Liver (tissue), 9 donors: ENCODE data around the gene MAPK9. TPM values are rescaled to one million over a fixed set of nuclear protein-coding genes. Genes with fewer than 3 reads are reported as not detected.

Source experiments
- DNase-seq: peaks from one replicate; pipeline ENCODE4 v3.0.0-alpha.2; 2017; ENCODE audit warnings: low spot score
- H3K27ac ChIP-seq, 2 donors: one replicate each; pipeline ENCODE4 v1.7.0; 2013; ENCODE audit warnings: inconsistent platforms in 2 of 2, low read length in 2 of 2, control low read depth in 1 of 2, low read depth in 1 of 2, mild to moderate bottlenecking in 1 of 2
- H3K27me3 ChIP-seq, 4 donors: one replicate each; pipeline versions ENCODE4 v1.6.1 to v1.7.0; 2013; ENCODE audit warnings: low read length in 3 of 4, inconsistent platforms in 1 of 4, mild to moderate bottlenecking in 1 of 4, moderate library complexity in 1 of 4; ENCODE audit not compliant: control insufficient read depth in 4 of 4, insufficient read depth in 4 of 4
- H3K36me3 ChIP-seq, 4 donors: one replicate each; pipeline versions ENCODE4 v1.6.1 to v1.7.0; 2013; ENCODE audit warnings: low read length in 3 of 4, mild to moderate bottlenecking in 3 of 4, low read depth in 1 of 4, moderate library complexity in 1 of 4; ENCODE audit not compliant: control insufficient read depth in 4 of 4, insufficient read depth in 3 of 4
- H3K4me1 ChIP-seq, 4 donors: one replicate each; pipeline versions ENCODE4 v1.6.1 to v1.7.0; 2013; ENCODE audit warnings: low read length in 3 of 4, mild to moderate bottlenecking in 3 of 4, moderate library complexity in 1 of 4; ENCODE audit not compliant: control insufficient read depth in 4 of 4, insufficient read depth in 4 of 4
- H3K4me3 ChIP-seq, 3 donors: one replicate each; pipeline versions ENCODE4 v1.6.1 to v1.7.0; 2013; ENCODE audit warnings: low read length in 3 of 3, control low read depth in 1 of 3, low read depth in 1 of 3, mild to moderate bottlenecking in 1 of 3
- H3K9ac ChIP-seq, 2 donors: one replicate each; pipeline ENCODE4 v1.7.0; 2013; ENCODE audit warnings: low read length in 2 of 2, mild to moderate bottlenecking in 2 of 2, moderate library complexity in 2 of 2, control low read depth in 1 of 2, low read depth in 1 of 2
- H3K9me3 ChIP-seq, 4 donors: one replicate each; pipeline versions ENCODE4 v1.6.1 to v1.7.0; 2013; ENCODE audit warnings: low read length in 3 of 4; ENCODE audit not compliant: control insufficient read depth in 4 of 4
- ATF3 ChIP-seq: IDR thresholded peaks from 2 replicates; pipeline ENCODE4 v1.6.1; 2016; ENCODE audit warnings: antibody characterized with exemption
- EGR1 ChIP-seq, 2 donors: IDR thresholded peaks; 2 replicates each; pipeline ENCODE4 v1.6.1; 2016 to 2018; ENCODE audit warnings: antibody characterized with exemption in 2 of 2, low read depth in 2 of 2
- FOXA1 ChIP-seq: IDR thresholded peaks from 2 replicates; pipeline ENCODE4 v1.6.1; 2016; ENCODE audit warnings: antibody characterized with exemption
- FOXA2 ChIP-seq: IDR thresholded peaks from 2 replicates; pipeline ENCODE4 v1.6.1; 2016; ENCODE audit warnings: antibody characterized with exemption
- GABPA ChIP-seq, 2 donors: IDR thresholded peaks in 1 of 2; conservative IDR thresholded peaks in 1 of 2; 2 replicates each; pipeline ENCODE4 v1.6.1; 2016; ENCODE audit warnings: antibody characterized with exemption in 2 of 2, mild to moderate bottlenecking in 1 of 2, moderate library complexity in 1 of 2
- HNF4A ChIP-seq, 2 donors: conservative IDR thresholded peaks; 2 replicates each; pipeline ENCODE4 v1.6.1; 2016; ENCODE audit warnings: antibody characterized with exemption in 2 of 2, mild to moderate bottlenecking in 2 of 2
- HNF4G ChIP-seq: IDR thresholded peaks from 2 replicates; pipeline ENCODE4 v1.6.1; 2016; ENCODE audit warnings: antibody characterized with exemption
- JUND ChIP-seq, 2 donors: IDR thresholded peaks; 2 replicates each; pipeline ENCODE4 v1.6.1; 2016; ENCODE audit warnings: antibody characterized with exemption in 2 of 2
- MAX ChIP-seq: IDR thresholded peaks from 2 replicates; pipeline ENCODE4 v1.6.1; 2016; ENCODE audit warnings: antibody characterized with exemption
- NR2F2 ChIP-seq: IDR thresholded peaks from 2 replicates; pipeline ENCODE4 v1.6.1; 2016; ENCODE audit warnings: antibody characterized with exemption
- RAD21 ChIP-seq, 2 donors: IDR thresholded peaks; 2 replicates each; pipeline ENCODE4 v1.6.1; 2016; ENCODE audit warnings: antibody characterized with exemption in 2 of 2, mild to moderate bottlenecking in 2 of 2
- REST ChIP-seq: IDR thresholded peaks from 2 replicates; pipeline ENCODE4 v1.6.1; 2016; ENCODE audit warnings: antibody characterized with exemption, mild to moderate bottlenecking
- RXRA ChIP-seq, 2 donors: IDR thresholded peaks; 2 replicates each; pipeline ENCODE4 v1.6.1; 2017 to 2018; ENCODE audit warnings: antibody characterized with exemption in 2 of 2, mild to moderate bottlenecking in 1 of 2
- SP1 ChIP-seq: IDR thresholded peaks from 2 replicates; pipeline ENCODE4 v1.6.1; 2018; ENCODE audit warnings: antibody characterized with exemption, mild to moderate bottlenecking
- TAF1 ChIP-seq: conservative IDR thresholded peaks from 2 replicates; pipeline ENCODE4 v1.6.1; 2016; ENCODE audit warnings: antibody characterized with exemption, mild to moderate bottlenecking
- YY1 ChIP-seq: IDR thresholded peaks from 2 replicates; pipeline ENCODE4 v1.6.1; 2016; ENCODE audit warnings: antibody characterized with exemption, mild to moderate bottlenecking
- ZBTB33 ChIP-seq: IDR thresholded peaks from 2 replicates; pipeline ENCODE4 v1.6.1; 2016; ENCODE audit warnings: antibody characterized with exemption
- WGBS: extraction: QIAGEN DNeasy Blood & Tissue Kit; methylation state at CpG from one replicate; pipeline ENCODE4 v1.1.7; 2013; 5-methylcytosine and 5-hydroxymethylcytosine counted together
- polyA plus RNA-seq, 2 donors: library from polyadenylated mRNA; stranded (reverse) in 1 of 2; unstranded in 1 of 2; fragments of 200-250 nt in 1 of 2; fragments of >200 nt in 1 of 2; fragmentation: Nextera tagmentation in 1 of 2; extraction: Ambion mirVana in 1 of 2; gene quantifications; one replicate each; pipeline versions ENCODE4 v1.2.1 to v1.2.3, GENCODE V29; 2013 to 2015
- total RNA-seq, 2 donors: library from RNA; depleted of rRNA; stranded (reverse); fragments of >200 nt; gene quantifications; one replicate each; pipeline ENCODE4 v1.2.3, GENCODE V29; 2014
- donor health status: healthy.
- donor health status: healthy.
- donor health status: healthy.
- donor health status: healthy.
- donor health status: healthy.

Gene MAPK9
- total and polyA plus RNA-seq, 4 donors: 3.8 to 22.7 (median 12.8) TPM

GRCh38 chr5:180193749-180194375 is 98.0 kb downstream of the MAPK9 start:
- H3K4me3 ChIP-seq: no peak overlapping the region
- H3K4me1 ChIP-seq: no peaks in the 10 kb centered on the region
- no peaks in the 10 kb centered on the region for H3K36me3 ChIP-seq
- peaks cover 3 to 5% (median 4%) of the 10 kb centered on the region in 4 donors for H3K9me3 ChIP-seq
- no peak for DNase-seq
- H3K27ac ChIP-seq: no peak overlapping the region
- no peak overlapping the region for H3K9ac ChIP-seq
- WGBS: 94% methylated on average over 24 of the region's 24 CpGs
- H3K27me3 ChIP-seq: peaks cover 0 to 3% (median 0%) of the 10 kb centered on the region in 4 donors
- TF ChIP-seq HNF4G: no peak
- no peak for TF ChIP-seq HNF4A (conservative IDR thresholded peaks at IDR 0.05)
- no peak for TF ChIP-seq MAX
- no peak for TF ChIP-seq NR2F2

- WGBS: 78% methylated on average over 6 of the region's 6 CpGs
Measured at GRCh38 chr5:180191716-180192115, 100.2 kb downstream of the MAPK9 start.

GRCh38 chr5:180187767-180188166 is 104.1 kb downstream of the MAPK9 start:
- 75% methylated on average over 2 of the region's 2 CpGs for WGBS
- no peak overlapping the region for H3K9ac ChIP-seq
- TF ChIP-seq SP1: no peak
- TF ChIP-seq HNF4A (conservative IDR thresholded peaks at IDR 0.05): no peak
- no peak for TF ChIP-seq HNF4G
- no peak for TF ChIP-seq NR2F2
- TF ChIP-seq GABPA (IDR thresholded peaks at IDR 0.05 in 1 of 2, conservative IDR thresholded peaks at IDR 0.05 in 1 of 2): no peak
- no peak for TF ChIP-seq RXRA (IDR thresholded peaks at IDR 0.05)
- no peak for TF ChIP-seq FOXA2
- no peak for TF ChIP-seq REST
- no peak for TF ChIP-seq EGR1 (IDR thresholded peaks at IDR 0.05; ENCODE audit: low read depth in 2 of 2)
- TF ChIP-seq FOXA1: no peak
- TF ChIP-seq RAD21 (IDR thresholded peaks at IDR 0.05): no peak
- TF ChIP-seq JUND (IDR thresholded peaks at IDR 0.05): no peak
- no peak for TF ChIP-seq TAF1

More at GRCh38 chr5:180191716-180192115, 100.2 kb downstream of the MAPK9 start:
- no peaks in the 10 kb centered on the region for H3K4me1 ChIP-seq
- no peak overlapping the region for H3K27ac ChIP-seq
- no peak overlapping the region for H3K9ac ChIP-seq
- H3K9me3 ChIP-seq: peaks cover 3 to 8% (median 5%) of the 10 kb centered on the region in 4 donors
- H3K4me3 ChIP-seq: no peak overlapping the region
- DNase-seq: no peak
- H3K27me3 ChIP-seq: no peaks in the 10 kb centered on the region
- TF ChIP-seq TAF1 (no peak), RAD21 (IDR thresholded peaks at IDR 0.05) (no peak), MAX (no peak), ATF3 (no peak), NR2F2 (no peak), ZBTB33 (no peak), RXRA (IDR thresholded peaks at IDR 0.05) (no peak), SP1 (no peak), HNF4A (conservative IDR thresholded peaks at IDR 0.05) (no peak), JUND (IDR thresholded peaks at IDR 0.05) (no peak), FOXA1 (no peak), HNF4G (no peak), YY1 (no peak), FOXA2 (no peak)
- no peaks in the 10 kb centered on the region for H3K36me3 ChIP-seq

More at GRCh38 chr5:180187767-180188166, 104.1 kb downstream of the MAPK9 start:
- no peaks in the 10 kb centered on the region for H3K27me3 ChIP-seq
- no peaks in the 10 kb centered on the region for H3K4me1 ChIP-seq
- no peak overlapping the region for H3K4me3 ChIP-seq
- H3K27ac ChIP-seq: no peak overlapping the region
- DNase-seq: no peak
- peaks cover 0 to 8% (median 3%) of the 10 kb centered on the region in 4 donors for H3K9me3 ChIP-seq
- H3K36me3 ChIP-seq: no peaks in the 10 kb centered on the region
